HG02588 (cell line): Measurements from ENCODE around the gene HEMK1.

ENCODE experiments used
- ATAC-seq: cut with Tn5 transposase; IDR thresholded peaks from one replicate; pipeline ENCODE4 v1.9.1; 2021; ENCODE audit warnings: mild to moderate bottlenecking, moderate library complexity; ENCODE audit not compliant: unreplicated experiment

The HEMK1 gene, protein sequence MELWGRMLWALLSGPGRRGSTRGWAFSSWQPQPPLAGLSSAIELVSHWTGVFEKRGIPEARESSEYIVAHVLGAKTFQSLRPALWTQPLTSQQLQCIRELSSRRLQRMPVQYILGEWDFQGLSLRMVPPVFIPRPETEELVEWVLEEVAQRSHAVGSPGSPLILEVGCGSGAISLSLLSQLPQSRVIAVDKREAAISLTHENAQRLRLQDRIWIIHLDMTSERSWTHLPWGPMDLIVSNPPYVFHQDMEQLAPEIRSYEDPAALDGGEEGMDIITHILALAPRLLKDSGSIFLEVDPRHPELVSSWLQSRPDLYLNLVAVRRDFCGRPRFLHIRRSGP

DNA sequence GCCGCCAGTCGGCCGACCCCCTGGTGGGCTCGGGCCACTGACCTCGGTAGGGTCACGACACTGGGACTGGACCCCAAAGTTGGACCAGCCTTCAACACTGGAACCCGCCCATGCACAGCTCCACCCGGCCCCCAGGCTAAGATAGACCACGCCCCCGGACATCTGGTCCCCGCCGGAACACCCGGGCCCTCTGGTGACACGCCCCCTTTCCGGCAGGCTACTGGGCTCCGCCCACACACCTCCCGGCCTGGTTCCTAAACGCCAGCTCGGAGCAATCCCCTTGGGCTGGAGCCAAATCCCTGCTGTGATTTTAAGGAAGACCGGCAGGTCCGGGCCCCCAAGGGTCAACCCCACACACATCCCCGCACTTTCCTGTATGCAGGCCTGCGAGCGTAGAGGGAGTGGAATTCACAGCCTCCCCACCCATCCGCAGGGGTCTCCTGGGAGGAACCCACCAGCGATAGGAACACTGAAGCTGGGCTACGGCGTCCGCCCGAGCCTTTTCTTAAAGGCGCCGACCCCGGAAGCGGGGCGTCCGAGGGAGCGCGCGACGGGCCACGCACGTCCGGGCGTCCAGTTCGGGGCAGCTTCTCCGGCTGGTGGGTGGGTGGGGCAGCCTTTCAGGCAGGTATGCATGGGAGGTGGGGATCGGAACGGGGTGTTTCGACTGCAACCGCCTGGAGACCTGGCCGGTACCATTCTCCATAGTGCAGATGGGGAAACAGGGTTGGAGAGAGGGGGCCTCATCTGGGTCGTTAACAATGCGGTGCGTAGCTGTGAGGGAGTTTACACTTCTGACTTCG lies at the start of gene HEMK1:
Gene HEMK1 (plus strand): TSS at position 576 of the 803 bp plus-strand sequence. CDS start 1,583 bp downstream, outside the sequence.
- ATAC-seq: peak; percentile 53

DNA sequence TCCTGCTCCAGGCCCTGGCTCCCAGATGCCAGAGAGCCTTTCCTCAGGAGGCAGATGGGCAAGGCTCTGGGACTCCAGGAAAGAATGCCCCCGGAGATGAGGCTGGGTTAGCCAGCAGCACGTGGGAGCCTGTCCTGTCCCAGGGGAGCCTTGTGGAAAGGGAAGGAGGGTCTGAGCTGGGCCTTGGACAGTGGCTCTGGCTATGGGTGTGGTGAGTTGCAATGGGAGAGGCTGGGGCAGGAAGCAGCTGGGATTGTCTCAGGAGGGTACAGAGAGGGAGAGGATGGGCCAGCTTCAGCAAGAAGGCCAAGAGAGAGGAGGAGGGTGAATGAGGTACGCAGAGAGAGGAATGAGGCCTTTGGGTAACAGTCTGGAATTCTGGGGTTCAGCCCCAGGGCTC lies 48.5 kb upstream of the HEMK1 start:
- no peak for ATAC-seq

DNA sequence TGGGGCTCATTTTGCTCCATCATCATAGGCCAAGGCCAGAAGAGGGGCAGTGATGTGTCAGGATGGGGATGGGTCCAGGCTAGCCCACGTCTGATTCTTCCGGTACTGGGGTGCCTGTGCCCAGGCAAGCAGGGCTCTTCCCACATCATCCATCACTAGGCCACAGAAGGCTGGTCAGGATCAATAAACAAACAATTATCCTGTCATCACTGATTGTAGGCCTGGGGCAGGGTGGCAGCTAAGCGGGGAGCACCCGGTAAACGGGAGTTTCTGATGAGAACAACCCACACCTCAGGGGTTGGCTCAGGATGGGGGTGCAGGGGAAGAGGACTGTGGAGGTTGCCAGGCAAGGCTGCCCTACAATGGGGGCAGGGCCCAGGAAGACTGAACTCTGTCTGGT lies 47.8 kb upstream of the HEMK1 start:
- no peak for ATAC-seq

DNA sequence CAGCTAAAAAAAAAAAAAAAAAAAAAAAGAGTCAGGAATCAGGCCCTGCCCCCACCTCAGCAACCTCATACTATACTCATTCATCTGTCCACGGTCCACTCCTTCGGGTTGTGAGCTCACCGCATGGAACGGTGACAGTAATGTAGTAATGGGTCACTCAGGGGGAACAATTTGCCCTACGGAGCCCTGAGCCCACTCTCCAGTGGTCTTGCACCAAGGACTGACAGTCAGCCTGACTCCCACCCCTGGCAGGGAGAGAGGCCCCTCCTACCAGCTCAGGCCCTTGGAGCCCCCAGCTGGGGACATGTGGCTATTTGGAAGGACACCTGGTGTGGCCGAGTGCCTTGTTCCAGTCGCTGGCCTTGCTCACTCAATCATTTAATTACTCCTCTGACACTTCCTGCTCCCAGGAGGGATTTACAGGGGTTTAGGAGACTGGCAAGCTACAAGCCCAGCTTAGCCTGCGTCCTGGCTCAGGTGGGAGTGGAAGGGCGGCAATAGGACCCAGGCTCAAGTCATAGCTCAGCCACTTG lies 46.0 kb upstream of the HEMK1 start:
- ATAC-seq: no peak

DNA sequence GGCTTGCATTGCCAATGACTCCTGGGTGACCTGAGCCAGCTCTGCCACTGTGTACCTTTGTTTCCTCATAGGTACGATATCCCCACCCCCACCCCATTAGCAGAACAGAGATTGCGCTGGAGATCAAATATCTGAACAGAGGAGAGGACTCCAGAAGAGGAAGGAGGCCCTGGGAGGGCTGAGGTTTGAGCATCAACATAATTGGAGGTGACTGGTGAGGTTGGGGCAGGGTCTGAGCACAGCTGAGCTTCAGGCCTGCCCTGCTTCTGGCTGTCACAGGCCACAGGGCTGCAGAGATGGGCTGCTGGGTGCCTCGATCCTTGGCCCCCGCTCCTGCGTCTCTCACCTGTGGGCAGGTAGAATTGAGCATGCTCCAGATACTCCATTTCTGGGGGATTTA lies 44.6 kb upstream of the HEMK1 start:
- ATAC-seq: no peak

DNA sequence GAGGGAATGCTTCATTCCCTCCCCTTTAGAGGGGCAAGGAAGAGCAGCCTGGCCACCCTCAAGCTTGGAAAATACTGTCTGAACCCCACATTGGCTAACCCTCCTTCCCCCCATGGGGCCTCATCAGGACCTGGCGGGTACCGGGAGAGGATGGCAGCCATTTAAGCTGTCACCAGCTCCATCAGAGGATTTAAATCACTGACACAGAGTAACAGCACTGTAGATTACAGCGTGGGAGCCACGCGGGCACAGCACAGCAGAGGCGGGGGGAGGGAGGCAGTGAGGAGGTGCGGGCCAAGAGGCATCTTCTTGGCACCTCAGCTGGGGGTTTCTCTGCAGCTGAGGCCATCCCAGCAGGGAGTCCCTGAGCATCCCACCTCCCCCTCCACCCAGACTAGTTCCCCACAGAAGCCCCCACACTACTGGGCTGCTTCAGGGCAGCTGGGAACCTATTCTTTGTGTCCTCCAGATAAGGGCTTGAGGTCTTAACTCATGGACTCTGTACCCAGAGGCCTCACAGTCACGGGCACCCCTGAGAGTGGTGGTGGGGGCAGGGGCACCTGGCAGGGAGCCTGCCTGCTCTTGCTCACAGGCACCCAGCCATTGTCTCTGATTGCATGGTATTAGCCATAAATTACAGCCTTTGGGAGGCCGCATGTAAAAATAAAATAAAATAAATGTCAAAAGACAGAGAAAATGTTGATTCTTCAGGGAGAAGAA lies 44.0 kb upstream of the HEMK1 start:
- ATAC-seq: no peak

DNA sequence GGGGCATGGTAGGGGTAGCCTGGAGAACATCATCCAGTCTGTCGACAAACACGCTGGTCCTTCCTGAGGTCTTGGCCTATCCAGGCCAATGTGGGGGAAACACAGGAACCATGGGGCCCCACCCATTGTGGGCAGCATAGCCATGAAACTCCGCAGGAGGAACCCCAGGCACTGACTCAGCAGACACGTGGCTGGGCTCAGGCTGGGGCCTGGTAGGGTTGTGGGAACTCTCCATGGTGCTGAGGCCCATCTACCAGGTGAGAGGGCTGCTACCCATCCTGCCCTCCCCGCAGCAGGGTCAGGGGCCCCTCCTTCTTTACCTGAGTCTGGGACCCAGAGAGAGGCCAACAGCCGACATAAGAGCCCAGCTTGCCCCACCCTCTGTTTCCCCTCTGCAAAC lies 43.3 kb upstream of the HEMK1 start:
- ATAC-seq: no peak

DNA sequence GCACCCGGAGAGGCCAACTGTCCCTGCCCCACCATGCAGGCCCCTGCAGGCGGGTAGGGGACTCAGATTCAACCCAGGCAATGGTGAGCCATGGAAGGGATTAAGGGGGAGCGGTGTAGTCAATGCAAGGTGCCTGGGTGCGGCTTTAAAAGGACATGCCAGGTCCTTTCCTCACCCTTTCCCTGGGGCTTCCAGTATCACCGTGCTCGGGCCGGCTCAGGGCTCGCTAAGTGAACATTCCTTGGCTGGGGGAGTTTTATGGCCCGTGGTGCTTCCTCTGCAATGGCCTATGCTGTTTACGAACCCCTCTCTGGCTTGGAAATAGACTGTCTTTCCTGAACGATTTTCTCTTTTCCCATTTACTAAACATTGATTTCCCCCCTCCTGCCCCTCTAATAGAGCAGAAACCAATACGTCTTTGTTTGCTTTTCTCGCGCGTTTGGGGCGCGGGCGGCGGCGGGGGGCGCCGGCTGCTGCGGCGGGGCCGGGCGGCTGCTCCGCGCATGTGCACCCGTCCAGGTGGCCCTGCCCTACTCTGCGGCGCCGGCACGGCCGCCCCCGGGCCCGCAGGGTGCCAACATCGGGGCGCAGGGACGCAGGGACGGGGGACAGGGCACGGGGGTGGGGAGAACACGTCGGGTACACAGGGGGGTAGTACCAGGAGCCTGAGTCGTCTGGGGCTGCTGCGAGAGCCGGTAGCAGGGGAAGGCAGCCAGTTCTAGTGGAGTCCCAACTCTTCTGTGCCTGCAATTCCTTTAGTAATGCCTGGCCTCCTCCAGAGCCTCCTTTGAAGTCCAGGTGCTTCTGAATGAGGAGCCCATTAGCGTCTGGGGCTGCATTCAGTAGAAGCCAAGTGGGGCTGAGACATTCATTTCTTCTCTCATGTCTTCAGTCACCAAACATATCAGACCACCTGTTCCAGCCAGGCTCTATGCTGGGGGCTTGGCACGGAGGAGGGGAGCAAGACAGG lies 39.0 kb upstream of the HEMK1 start:
- ATAC-seq: no peak

DNA sequence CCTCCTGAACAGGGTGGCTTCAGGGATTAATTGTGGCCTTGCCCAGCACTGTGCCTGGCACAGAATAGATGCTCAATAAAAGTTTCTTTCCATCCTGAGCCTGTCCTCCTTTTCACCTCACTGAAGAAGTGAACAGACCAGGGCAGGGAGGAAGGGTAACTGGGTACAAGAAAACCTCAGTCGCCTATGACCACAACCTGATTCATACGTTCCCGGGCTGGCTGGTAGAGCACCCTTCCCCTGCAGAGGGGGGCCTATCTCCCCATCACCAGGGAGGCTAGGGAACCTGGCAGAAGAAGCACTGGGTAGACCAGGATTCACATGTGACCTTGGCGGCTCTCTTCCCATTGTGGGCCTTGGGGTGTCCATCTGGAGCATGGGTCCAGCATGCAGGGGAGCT lies 38.1 kb upstream of the HEMK1 start:
- ATAC-seq: no peak

DNA sequence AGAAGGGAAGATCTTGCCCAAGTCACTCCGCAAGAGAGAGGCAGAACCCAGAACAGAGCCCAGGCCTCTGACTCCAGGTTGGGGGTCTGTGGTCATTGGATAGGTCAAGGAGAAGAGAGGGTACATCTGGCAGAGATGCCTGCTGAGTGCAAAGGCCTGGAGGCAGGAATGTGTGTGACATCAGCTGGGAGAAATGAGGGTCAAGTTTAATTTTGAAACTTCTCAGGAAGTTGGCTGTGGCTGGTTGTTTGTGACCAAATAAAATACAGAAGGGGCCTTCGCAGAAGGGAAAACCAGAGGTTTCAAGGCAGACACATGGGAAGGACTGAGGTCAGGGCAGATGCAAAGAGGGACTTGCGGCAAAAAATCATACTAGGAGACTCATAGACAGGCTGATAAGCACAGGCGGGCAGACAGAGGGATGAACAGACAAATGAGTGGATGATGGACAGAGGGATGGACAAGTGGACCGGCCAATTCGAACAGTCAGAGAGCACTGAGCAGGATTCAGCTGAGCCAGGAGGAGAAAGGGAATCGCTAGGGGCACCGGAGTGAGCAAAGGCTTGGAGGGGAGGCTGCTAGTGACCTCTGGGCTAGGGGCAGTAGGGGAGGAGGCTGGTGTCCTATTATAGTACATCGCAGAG lies 37.1 kb upstream of the HEMK1 start:
- no peak for ATAC-seq

DNA sequence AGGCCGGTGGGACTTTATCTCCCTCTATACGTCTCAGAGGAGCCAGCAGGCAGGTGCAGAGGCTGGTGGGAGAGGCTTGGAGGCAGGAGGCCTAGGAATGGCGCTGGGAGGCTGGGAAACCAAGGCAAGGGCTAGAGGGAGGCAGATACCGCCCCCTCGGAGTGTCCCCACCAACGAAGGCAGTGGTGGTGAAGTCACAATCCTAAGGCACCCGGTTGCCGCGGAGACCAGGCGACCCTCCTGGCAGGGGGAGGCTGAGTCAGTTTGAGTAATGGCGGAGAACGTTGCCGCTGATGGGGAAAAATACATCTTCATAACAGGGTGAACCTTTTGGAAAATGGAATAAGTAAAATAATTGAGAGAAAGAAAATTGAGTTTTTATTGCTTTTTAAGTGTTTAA lies 36.0 kb upstream of the HEMK1 start:
- ATAC-seq: no peak

DNA sequence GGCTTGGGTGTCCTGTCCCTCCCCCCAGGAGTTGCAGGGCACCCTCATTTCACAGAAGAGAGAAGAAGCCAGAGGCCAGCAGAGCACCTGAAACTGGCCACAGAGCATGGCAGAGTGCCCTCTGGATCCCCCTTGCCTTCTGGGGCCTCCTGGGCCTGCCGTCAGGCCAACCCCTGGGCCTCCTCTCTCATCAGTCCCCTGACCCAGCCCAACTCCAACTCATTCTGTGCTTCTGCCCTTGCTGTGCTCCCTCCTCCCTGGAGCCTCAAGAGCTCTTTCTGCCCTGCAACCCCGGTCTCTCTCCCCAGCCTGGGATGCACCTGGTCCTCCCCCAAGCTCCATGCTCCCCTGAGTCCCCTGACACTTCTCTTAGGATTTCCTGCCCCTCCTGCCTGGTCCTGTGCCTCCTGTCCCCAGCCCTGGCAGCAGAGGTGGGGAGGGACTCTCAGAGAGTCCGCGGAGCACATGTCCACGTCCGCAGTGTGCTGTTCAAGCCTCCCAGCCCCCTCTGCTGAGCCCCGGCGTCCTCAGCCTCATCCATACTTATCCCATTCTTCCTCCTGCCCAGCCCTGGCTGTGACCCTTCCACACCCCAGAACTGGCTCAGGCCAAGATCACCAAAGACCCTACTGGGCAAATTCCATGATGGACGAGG lies 35.4 kb upstream of the HEMK1 start:
- ATAC-seq: no peak

DNA sequence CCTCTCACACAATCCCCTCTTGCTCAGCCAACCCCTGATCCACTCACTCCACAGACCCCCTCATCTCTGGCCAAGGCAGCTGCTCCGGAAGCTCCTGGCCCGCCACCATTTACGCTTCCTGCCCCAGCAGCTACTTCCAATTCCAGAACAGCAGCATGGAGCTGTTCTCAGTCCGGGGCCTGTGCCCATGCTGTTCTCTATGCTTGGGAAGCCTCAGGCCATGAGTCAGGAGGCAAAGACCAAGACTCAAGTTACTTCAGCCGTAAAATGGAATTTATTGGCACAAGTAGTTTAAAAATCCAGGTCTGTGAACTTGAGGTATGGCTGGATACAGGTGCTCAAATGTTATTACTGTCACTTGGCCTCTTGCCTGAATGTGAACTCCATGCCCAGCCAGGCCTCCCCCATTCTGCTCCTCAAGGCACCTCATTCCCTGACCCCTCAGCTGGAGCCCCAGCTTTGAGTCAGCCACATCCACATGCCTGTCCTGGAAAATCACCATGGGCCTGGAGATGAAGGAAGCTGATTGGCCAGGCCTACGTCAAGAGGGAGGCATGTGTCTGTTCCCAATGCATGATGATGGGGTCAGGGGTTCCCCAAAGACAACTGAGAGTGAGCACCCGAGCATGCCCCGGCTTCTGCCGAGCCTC lies 34.5 kb upstream of the HEMK1 start:
- ATAC-seq: no peak

DNA sequence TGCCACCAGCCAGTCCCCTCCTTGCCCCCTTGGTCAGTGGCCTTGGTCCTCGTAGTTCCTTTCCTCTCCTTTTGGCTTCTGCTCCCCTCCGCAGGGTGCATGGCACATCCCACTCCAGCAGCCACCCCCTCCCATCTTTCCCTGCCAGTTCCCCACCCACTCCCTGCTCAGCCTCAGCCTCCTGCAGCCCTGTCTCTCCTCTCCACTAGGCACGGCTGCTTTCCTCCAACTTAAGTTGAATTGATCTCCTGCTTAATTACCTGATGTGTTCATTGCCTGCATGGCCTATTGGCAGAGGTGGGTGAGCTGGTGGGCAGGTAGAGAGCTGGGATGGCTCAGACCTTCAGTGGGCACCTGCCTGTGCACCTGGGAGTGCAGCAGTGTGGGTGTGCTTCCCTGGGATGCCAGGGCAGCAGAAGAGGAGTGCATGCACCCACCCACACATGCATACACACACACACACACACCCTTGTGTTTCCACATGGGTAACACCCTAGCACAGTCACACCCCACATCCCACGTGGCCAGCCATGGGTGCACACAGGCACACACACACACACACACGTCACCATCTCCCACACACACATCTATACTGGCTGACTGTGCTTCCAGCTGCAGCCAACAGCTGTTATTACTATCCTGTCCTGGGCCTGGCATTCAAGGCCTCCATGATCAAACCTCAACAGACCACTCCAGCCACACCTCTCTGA lies 32.7 kb upstream of the HEMK1 start:
- no peak for ATAC-seq

DNA sequence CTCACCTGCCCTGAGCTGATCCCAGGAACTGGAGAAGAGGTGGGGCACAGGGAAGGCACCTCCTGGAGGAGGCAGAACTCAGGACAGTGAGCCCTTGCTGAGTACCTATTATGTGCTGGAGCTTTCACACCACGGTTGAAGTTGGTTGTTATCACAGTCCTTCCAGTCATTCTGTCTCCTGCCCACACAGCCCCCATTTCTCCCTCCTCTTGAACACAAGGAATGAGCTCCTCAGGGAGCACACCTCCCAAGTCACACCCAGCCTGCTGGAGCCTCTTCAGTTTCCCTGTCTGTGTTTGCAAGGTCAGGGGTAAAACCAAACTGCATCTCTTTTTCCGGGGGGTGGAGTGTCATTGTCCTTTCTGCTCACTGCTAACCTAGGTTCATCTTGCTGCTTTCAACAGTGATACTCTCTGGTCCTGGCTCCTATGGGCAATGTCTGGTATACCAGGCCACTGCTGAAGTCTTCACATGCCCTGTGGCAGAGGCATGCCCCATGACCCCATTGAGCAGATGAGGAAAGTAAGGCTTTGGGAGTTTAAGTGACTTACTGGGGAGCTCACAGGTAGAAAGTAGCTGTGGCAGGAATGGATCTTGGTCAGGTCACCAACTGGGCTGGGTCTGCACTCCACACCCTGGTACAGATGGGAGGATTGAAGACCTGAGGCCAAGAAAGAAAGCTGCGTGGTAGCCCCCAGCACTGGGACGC lies 31.7 kb upstream of the HEMK1 start:
- ATAC-seq: no peak

DNA sequence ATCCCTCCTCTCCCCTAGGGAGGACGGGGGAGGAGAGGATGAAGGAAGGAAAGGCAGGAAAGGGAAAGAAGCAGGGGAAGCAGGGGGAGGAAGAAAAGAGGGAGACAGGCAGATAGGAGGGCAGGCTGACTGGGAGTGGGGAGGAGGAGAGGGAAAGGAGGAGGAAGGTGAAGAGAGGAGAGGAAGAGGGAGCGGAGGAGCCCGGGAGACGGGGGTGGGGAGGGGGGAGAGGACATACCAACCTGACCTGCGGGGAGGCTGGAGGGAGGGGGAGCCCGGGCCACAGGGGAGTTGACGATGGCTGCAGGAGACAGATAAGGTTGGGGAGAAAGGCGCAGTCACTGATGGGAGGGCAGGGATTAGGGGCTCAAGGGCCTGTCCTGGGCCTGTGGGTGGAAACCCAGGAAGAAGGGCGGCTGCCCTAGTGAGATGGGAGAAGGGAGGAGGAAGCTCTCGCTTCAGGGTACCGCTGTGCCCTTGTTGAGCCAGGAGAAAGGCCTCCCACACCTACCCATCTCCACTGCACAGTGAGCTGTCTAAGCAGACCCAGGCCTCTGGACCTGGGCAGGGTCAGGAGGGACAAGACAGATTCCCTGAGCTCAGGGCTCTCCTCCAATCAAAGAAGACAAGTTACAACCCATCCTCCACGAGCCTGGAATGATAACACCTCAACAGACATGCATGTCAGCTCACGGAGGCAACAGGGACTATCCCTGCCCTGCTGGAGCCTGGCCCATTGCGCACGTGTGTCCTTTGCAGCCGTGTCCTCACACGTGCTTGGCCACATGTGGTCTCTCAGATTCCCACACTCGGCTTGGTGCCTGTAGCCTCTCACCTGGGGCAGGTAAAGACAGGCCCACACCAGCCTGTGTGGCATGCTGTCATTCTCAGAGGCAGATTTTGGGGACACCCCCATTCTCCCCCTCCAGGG lies 29.7 kb upstream of the HEMK1 start:
- ATAC-seq: no peak
